ENCODE results near the gene CASK.
"Not testable (repeated sequence)": the region's sequence is repeated elsewhere in the genome, so short reads cannot be mapped to it uniquely, and the experiment has no call there.

- not testable (repeated sequence) for TF ChIP-seq CTCF (IDR thresholded peaks at IDR 0.05 in 2 of 3, conservative IDR thresholded peaks at IDR 0.05 in 1 of 3; ENCODE audit: insufficient read depth in 2 of 3, low read depth in 1 of 3, low read length in 3 of 3); NRF1 (conservative IDR thresholded peaks at IDR 0.05 in 1 of 2, IDR thresholded peaks at IDR 0.05 in 1 of 2); TSHZ1 (CRISPR knock-in tag; IDR thresholded peaks at IDR 0.05)
These were observed 317.3 kb downstream of the CASK start for GRCh38 chrX:41606057-41606456.
